HFFc6 (cell line): ENCODE results near the gene DPPA3. TPM values are rescaled to one million over a fixed set of nuclear protein-coding genes. Genes with fewer than 3 reads are reported as not detected.

ENCODE experiments used
- DNase-seq: peaks from one replicate; pipeline ENCODE4 v3.0.0-alpha.2; 2018
- H3K27ac Mint-ChIP-seq: 2 replicates; pipeline ENCODE4 v1.8.0; 2020; ENCODE audit warnings: mild to moderate bottlenecking, mixed read lengths
- H3K27me3 Mint-ChIP-seq: 2 replicates; pipeline ENCODE4 v1.8.0; 2021; ENCODE audit warnings: mild to moderate bottlenecking, moderate library complexity, mixed read lengths; ENCODE audit not compliant: insufficient read depth
- H3K36me3 Mint-ChIP-seq: 2 replicates; pipeline ENCODE4 v1.8.0; 2021; ENCODE audit warnings: low read depth, mixed read lengths
- H3K4me1 Mint-ChIP-seq: 2 replicates; pipeline ENCODE4 v1.8.0; 2020; ENCODE audit warnings: low read depth, mixed read lengths
- H3K4me3 Mint-ChIP-seq: 2 replicates; pipeline ENCODE4 v1.8.0; 2020; ENCODE audit warnings: mild to moderate bottlenecking, moderate library complexity, mixed read lengths
- H3K9me3 Mint-ChIP-seq: 2 replicates; pipeline ENCODE4 v1.8.0; 2020; ENCODE audit warnings: mild to moderate bottlenecking, mixed read lengths
- total RNA-seq, 6 experiments: library from RNA; stranded (reverse); fragmentation: NEBNext Ultra II Directional; extraction: Animal tissue kit (Norgen Biotek cat#: 25700); gene quantifications; 2 replicates in 1 of 6; 3 replicates in 5 of 6; pipeline ENCODE4 v1.2.3, GENCODE V29; 2021
- TF ChIP-seq, protein P1 (sequence below): fragments of 200-600 bp; sonication (generic); IDR thresholded peaks from 2 replicates; pipeline ENCODE4 v1.5.0; 2021; ENCODE audit warnings: antibody characterized with exemption, mild to moderate bottlenecking

The DPPA3 gene
- total RNA-seq, 6 experiments from 2014 or later = not detected

DNA sequence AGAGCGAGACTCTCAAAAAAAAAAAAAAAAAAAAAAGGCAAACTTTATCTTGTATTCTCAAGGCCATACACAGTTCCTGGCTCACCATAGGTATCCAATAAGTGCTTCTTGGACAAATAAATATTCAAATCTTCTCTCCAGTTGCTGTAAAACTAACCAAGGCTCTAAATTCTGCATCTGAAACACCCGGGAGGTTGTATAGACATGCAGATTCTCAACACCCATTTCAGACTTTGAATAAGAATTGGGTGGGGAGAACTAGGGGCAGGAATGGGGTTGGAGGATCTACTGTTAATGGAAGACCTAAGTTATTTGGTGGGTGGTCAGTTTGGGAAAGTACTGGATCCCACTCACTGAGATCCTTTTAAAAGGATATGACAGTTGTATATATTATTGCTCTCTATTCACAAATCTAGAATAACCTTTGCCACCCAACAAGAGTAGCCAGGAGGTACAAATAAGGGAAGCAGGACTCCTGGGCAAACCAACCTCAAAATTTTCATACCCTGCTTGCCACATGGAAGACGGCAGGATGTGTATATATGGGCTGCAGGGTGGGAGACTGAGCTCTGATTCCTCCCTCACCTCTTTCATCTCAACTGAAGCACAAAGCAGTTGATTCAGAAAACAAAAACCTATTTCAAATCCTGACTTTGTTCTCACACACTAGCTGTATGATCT lies 16.5 kb upstream of the DPPA3 start:
- TF ChIP-seq, protein P1, sequence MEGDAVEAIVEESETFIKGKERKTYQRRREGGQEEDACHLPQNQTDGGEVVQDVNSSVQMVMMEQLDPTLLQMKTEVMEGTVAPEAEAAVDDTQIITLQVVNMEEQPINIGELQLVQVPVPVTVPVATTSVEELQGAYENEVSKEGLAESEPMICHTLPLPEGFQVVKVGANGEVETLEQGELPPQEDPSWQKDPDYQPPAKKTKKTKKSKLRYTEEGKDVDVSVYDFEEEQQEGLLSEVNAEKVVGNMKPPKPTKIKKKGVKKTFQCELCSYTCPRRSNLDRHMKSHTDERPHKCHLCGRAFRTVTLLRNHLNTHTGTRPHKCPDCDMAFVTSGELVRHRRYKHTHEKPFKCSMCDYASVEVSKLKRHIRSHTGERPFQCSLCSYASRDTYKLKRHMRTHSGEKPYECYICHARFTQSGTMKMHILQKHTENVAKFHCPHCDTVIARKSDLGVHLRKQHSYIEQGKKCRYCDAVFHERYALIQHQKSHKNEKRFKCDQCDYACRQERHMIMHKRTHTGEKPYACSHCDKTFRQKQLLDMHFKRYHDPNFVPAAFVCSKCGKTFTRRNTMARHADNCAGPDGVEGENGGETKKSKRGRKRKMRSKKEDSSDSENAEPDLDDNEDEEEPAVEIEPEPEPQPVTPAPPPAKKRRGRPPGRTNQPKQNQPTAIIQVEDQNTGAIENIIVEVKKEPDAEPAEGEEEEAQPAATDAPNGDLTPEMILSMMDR = no peak
- no peak for DNase-seq
- no peaks in the 10 kb centered on the region for H3K9me3 Mint-ChIP-seq
- no peaks in the 10 kb centered on the region for H3K4me1 Mint-ChIP-seq
- no peaks in the 10 kb centered on the region for H3K36me3 Mint-ChIP-seq
- H3K27ac Mint-ChIP-seq = no peak overlapping the region
- peaks cover 16% of the 10 kb centered on the region for H3K27me3 Mint-ChIP-seq
- H3K4me3 Mint-ChIP-seq = no peak overlapping the region

DNA sequence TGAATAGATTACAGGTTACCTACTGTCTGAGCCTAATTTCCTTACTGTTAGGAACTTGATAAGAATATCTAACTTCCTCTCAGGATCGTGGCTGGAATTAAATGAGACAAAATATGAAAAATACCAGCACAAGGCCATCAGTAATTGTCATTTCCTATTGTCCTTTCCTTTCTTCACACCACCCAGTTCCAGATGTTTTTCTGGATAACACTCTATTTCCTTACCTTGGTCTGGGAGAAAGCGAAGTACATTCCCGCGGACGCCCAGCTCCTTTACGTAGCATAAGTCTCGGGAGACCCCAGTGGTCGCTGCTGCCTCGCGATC lies 16.0 kb upstream of the DPPA3 start:
- H3K36me3 Mint-ChIP-seq = no peaks in the 10 kb centered on the region
- no peak for DNase-seq
- H3K27ac Mint-ChIP-seq = no peak overlapping the region
- H3K27me3 Mint-ChIP-seq = peaks cover 16% of the 10 kb centered on the region
- TF ChIP-seq, protein P1 = no peak
- no peaks in the 10 kb centered on the region for H3K4me1 Mint-ChIP-seq
- H3K9me3 Mint-ChIP-seq = no peaks in the 10 kb centered on the region
- no peak overlapping the region for H3K4me3 Mint-ChIP-seq

DNA sequence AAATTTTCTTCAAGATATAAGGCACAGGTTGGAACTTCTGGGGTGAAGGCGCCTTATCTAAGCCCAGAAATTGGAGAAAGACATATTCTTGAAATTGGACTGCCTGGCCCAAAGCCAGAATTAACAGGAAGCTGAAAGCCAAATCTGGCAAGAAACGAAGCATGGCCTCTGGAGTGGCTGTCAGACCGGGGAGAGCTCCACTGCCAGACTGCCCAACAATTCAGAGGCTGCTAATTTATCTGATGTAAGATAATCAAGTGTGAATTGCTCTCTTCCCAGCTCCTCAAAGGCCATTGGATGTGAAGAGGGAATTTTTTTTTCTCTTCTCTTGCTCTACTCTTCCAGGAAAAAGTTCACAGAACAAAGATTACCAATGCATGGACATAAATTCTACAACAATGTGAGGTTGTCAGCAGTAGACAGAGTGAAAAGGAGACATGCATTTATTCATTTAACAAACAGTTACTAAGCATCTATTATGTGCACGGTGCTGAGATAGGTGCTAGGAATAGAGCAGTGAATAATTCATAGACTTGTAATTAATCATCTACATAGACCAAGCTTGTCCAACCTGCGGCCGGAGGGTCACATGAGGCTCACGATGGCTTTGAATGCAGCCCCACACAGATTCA lies 15.6 kb upstream of the DPPA3 start, which contains the start of gene GDF3:
TSS of gene GDF3 (minus strand) at position 210 of the 632 bp plus-strand sequence. CDS start at position 163, 47 bp downstream.
- DNase-seq = no peak

DNA sequence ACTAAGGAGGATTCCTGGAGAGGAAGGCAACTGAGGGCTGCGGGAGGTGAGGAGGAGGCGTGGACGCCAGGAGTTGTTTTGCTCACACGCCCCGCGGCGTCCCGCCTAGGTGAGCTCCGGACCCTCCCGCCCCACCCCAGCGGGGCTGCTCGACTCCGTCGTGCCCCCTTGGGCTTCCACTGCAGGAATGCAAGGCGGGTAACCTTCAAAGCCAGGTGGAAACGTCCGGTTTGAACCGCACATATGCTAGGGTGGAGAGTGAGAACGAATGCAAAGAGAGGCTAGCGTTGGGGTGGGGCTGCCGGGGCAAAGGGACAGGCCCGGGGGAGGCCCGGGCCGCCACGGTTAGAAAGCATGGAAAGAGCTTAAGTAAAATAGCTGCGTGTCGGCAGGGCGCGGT lies 5.4 kb upstream of the DPPA3 start:
- DNase-seq = no peak
- no peaks in the 10 kb centered on the region for H3K4me1 Mint-ChIP-seq

More for the DNA sequence above, 15.6 kb upstream of the DPPA3 start, which contains the start of gene GDF3:
- Mint-ChIP-seq H3K9me3 (no peaks in the 10 kb centered on the region), H3K36me3 (no peaks in the 10 kb centered on the region), H3K4me3 (no peak within 1 kb of the TSS), H3K4me1 (no peaks in the 10 kb centered on the region), H3K27ac (no peak within 1 kb of the TSS), H3K27me3 (peaks cover 16% of the 10 kb centered on the region)
- TF ChIP-seq, protein P1 = no peak

DNA sequence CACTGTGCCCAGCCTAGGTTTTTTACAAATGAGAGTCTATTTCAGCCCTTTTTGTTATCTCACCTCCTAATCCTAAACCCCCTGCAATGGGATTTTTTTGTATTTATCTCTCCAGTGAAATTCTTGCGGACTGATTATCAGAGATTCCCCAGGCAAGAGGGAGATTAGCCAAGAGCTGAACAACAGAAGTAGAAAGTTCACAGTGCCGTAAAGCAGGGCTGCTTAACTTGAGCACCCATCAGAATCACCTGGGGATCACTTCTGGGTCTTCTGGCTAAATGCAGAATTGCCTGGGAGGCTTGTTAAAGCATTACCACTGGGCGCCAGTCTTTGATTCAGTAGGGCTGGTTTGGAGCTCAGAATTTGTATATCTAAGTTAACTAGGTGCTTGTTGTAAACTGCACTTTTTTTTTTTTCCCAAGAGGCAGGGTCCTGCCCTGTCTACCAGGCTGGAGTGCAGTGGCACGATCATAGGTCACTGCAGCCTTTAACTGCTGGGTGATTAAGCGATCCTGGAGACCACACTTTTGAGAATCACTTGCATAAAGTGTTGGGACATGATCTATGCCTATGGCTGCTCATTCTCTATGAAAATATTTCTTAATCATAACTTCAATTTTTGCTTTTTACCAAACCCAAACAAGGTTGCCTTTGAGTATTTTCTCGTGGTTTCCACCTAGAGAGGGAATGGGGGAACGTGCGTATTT lies 1.1 kb upstream of the DPPA3 start:
- Mint-ChIP-seq H3K36me3 (no peaks in the 10 kb centered on the region), H3K4me1 (no peaks in the 10 kb centered on the region), H3K27ac (no peak overlapping the region), H3K27me3 (peaks cover 13% of the 10 kb centered on the region), H3K4me3 (no peak overlapping the region), H3K9me3 (peaks cover 3% of the 10 kb centered on the region; the same call in 1 of the 2 replicates)
- TF ChIP-seq, protein P1 = no peak
- no peak for DNase-seq

More for the DNA sequence above, 5.4 kb upstream of the DPPA3 start:
- Mint-ChIP-seq H3K36me3 (no peaks in the 10 kb centered on the region), H3K4me3 (no peak overlapping the region), H3K27me3 (peaks cover 11% of the 10 kb centered on the region), H3K9me3 (no peaks in the 10 kb centered on the region), H3K27ac (no peak overlapping the region)
- TF ChIP-seq, protein P1 = no peak
